GM18520 (cell line): ENCODE results near the gene GALNT1.

Experiments used
- ATAC-seq: cut with Tn5 transposase; IDR thresholded peaks from one replicate; pipeline ENCODE4 v1.9.1; 2021; ENCODE audit not compliant: unreplicated experiment

GALNT1 gene

DNA sequence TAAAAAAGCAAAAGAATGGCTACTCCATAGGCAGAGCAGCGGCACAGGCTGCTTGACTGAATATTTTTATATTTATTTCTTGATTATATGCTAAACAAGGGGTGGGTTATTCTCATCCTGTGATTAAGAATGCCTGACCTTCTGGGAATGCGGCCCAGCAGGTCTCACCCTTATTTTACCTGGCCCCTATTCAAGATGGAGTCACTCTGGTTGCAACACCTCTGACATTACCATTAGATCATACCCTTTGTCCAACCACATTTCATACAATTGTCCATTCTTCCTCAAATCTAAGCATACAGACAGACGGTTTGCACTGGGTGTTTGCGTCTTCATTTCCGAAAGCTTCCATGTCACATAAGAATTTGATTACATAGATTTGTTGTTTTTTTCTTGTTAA is 168.2 kb downstream of the GALNT1 start:
- no peak for ATAC-seq

- ATAC-seq = no peak
Measured at GRCh38 chr18:35750929-35751328, 169.4 kb downstream of the GALNT1 start.

- no peak for ATAC-seq
Measured at GRCh38 chr18:35753306-35753910, 171.9 kb downstream of the GALNT1 start.

GRCh38 chr18:35754464-35754863 is 172.9 kb downstream of the GALNT1 start:
- ATAC-seq = no peak

GRCh38 chr18:35755369-35755768 is 173.8 kb downstream of the GALNT1 start:
- ATAC-seq = no peak

- ATAC-seq = no peak
Measured at GRCh38 chr18:35756506-35757117, 175.1 kb downstream of the GALNT1 start.
